GM12878 (cell line): ENCODE measurements around the gene NCAPD2. TPM values are rescaled to one million over a fixed set of nuclear protein-coding genes. Genes with fewer than 3 reads are reported as not detected.
A peak's percentile ranks its signal among the peaks of the same experiment; 100 is the strongest.

Experiments
- ATF2 ChIP-seq: IDR thresholded peaks from 2 replicates; pipeline ENCODE4 v1.6.1; 2012; ENCODE audit warnings: low read length, inconsistent platforms
- CBX5 ChIP-seq: sonication (generic); IDR thresholded peaks from 2 replicates; pipeline ENCODE4 v1.6.1; 2016; ENCODE audit warnings: low read depth, moderate library complexity, mild to moderate bottlenecking, inconsistent platforms
- DPF2 ChIP-seq: fragments of 450-650 bp; IDR thresholded peaks from 2 replicates; pipeline ENCODE4 v1.6.1; 2017; ENCODE audit warnings: mild to moderate bottlenecking
- E2F8 ChIP-seq: fragments of 450-650 bp; IDR thresholded peaks from 2 replicates; pipeline ENCODE4 v1.6.1; 2018; ENCODE audit warnings: mild to moderate bottlenecking, low read depth, moderate library complexity; ENCODE audit not compliant: partially characterized antibody
- IKZF2 ChIP-seq, 2 experiments: fragments of 450-650 bp; IDR thresholded peaks; 2 replicates each; pipeline ENCODE4 v1.6.1; 2017; ENCODE audit warnings: mild to moderate bottlenecking in 2 of 2, moderate library complexity in 2 of 2
- IRF4 ChIP-seq: IDR thresholded peaks from 2 replicates; pipeline ENCODE4 v1.6.1; 2011; ENCODE audit warnings: low read depth, low read length
- KAT2A ChIP-seq: conservative IDR thresholded peaks from 2 replicates; pipeline ENCODE4 v1.6.1; 2011; ENCODE audit warnings: low read depth, low read length; ENCODE audit not compliant: control insufficient read depth
- KLF5 ChIP-seq: fragments of 450-650 bp; IDR thresholded peaks from 2 replicates; pipeline ENCODE4 v1.6.1; 2014; ENCODE audit warnings: mild to moderate bottlenecking; ENCODE audit not compliant: partially characterized antibody
- MTA3 ChIP-seq: IDR thresholded peaks from 2 replicates; pipeline ENCODE4 v1.6.1; 2012; ENCODE audit warnings: low read length, inconsistent platforms, borderline replicate concordance
- MYC ChIP-seq: IDR thresholded peaks from 2 replicates; pipeline ENCODE4 v1.6.1; 2011; ENCODE audit warnings: mild to moderate bottlenecking, low read length, moderate library complexity, inconsistent platforms; ENCODE audit not compliant: insufficient read depth, insufficient replicate concordance, insufficient read length, severe bottlenecking
- RAD21 ChIP-seq: IDR thresholded peaks from 2 replicates; pipeline ENCODE4 v1.6.1; 2011; ENCODE audit warnings: mild to moderate bottlenecking, low read depth, low read length, moderate library complexity; ENCODE audit not compliant: insufficient read depth
- RCOR1 ChIP-seq: conservative IDR thresholded peaks from 2 replicates; pipeline ENCODE4 v1.6.1; 2012; ENCODE audit warnings: low read depth, low read length, improper control_type of control experiment
- SMARCA5 ChIP-seq: fragments of 450-650 bp; IDR thresholded peaks from 2 replicates; pipeline ENCODE4 v1.6.1; 2017; ENCODE audit warnings: mild to moderate bottlenecking
- SMC3 ChIP-seq: IDR thresholded peaks from 2 replicates; pipeline ENCODE4 v1.6.1; 2011; ENCODE audit warnings: low read length, improper control_type of control experiment, borderline replicate concordance
- SPI1 ChIP-seq: IDR thresholded peaks from 2 replicates; pipeline ENCODE4 v1.6.1; 2011; ENCODE audit warnings: low read depth, mild to moderate bottlenecking, low read length, moderate library complexity, borderline replicate concordance; ENCODE audit not compliant: insufficient read depth
- STAT3 ChIP-seq: IDR thresholded peaks from 2 replicates; pipeline ENCODE4 v1.6.1; 2011; ENCODE audit warnings: low read depth, low read length, improper control_type of control experiment
- TARDBP ChIP-seq: IDR thresholded peaks from 2 replicates; pipeline ENCODE4 v1.6.1; 2016; ENCODE audit warnings: borderline replicate concordance
- TBL1XR1 ChIP-seq: IDR thresholded peaks from 2 replicates; pipeline ENCODE4 v1.6.1; 2012; ENCODE audit warnings: low read depth, low read length, improper control_type of control experiment
- ZNF217 ChIP-seq: fragments of 450-650 bp; IDR thresholded peaks from 2 replicates; pipeline ENCODE4 v1.6.1; 2017; ENCODE audit warnings: antibody characterized with exemption, mild to moderate bottlenecking
- ZNF24 ChIP-seq: fragments of 450-650 bp; IDR thresholded peaks from 2 replicates; pipeline ENCODE4 v1.6.1; 2017; ENCODE audit warnings: antibody characterized with exemption, mild to moderate bottlenecking
- polyA plus RNA-seq, 11 experiments: library from polyadenylated mRNA; depleted of rRNA in 4 of 11; unstranded in 6 of 11; stranded (reverse) in 5 of 11; fragments of >200 nt; fragmentation: Nextera tagmentation in 4 of 11; fragmentation: Illumina TruSeq in 1 of 11; extraction: Ambion mirVana in 4 of 11; extraction: Trizol in 1 of 11; gene quantifications; 1 replicate in 1 of 11; 2 replicates in 10 of 11; pipeline versions ENCODE4 v1.2.1 to v1.2.3, GENCODE V29; 2011 to 2016; ENCODE audit warnings: inconsistent platforms in 2 of 11, missing spikeins in 2 of 11, low read depth in 1 of 11
- total RNA-seq, 4 experiments: library from RNA; depleted of rRNA in 3 of 4; stranded (reverse); fragments of >200 nt in 3 of 4; fragmentation: Illumina TruSeq in 1 of 4; extraction: Trizol in 1 of 4; gene quantifications; 2 replicates each; pipeline versions ENCODE4 v1.2.1 to v1.2.3, GENCODE V29; 2013 to 2021
- TF ChIP-seq, protein P1 (sequence below): fragments of 150-350 bp; IDR thresholded peaks from 2 replicates; pipeline ENCODE4 v1.6.1; 2014; ENCODE audit warnings: mild to moderate bottlenecking, low read depth, low read length

The NCAPD2 gene
- total and polyA plus RNA-seq, 10 of the 15 experiments (the other 5 are each of a cell fraction or from before 2014, with no cell fraction given), result 24.2 to 160 (median 110) TPM

DNA sequence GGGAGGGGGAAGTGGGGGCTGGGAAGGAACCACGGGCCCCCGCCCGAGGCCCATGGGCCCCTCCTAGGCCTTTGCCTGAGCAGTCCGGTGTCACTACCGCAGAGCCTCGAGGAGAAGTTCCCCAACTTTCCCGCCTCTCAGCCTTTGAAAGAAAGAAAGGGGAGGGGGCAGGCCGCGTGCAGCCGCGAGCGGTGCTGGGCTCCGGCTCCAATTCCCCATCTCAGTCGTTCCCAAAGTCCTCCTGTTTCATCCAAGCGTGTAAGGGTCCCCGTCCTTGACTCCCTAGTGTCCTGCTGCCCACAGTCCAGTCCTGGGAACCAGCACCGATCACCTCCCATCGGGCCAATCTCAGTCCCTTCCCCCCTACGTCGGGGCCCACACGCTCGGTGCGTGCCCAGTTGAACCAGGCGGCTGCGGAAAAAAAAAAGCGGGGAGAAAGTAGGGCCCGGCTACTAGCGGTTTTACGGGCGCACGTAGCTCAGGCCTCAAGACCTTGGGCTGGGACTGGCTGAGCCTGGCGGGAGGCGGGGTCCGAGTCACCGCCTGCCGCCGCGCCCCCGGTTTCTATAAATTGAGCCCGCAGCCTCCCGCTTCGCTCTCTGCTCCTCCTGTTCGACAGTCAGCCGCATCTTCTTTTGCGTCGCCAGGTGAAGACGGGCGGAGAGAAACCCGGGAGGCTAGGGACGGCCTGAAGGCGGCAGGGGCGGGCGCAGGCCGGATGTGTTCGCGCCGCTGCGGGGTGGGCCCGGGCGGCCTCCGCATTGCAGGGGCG is 40.2 kb downstream of the NCAPD2 start, which contains the start of gene GAPDH (continued):
- TF ChIP-seq E2F8, result peak; percentile 77
- TF ChIP-seq ATF2, result no peak
- no peak for TF ChIP-seq SMC3
- TF ChIP-seq, protein P1, sequence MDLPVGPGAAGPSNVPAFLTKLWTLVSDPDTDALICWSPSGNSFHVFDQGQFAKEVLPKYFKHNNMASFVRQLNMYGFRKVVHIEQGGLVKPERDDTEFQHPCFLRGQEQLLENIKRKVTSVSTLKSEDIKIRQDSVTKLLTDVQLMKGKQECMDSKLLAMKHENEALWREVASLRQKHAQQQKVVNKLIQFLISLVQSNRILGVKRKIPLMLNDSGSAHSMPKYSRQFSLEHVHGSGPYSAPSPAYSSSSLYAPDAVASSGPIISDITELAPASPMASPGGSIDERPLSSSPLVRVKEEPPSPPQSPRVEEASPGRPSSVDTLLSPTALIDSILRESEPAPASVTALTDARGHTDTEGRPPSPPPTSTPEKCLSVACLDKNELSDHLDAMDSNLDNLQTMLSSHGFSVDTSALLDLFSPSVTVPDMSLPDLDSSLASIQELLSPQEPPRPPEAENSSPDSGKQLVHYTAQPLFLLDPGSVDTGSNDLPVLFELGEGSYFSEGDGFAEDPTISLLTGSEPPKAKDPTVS, result no peak
- TF ChIP-seq DPF2, result no peak; the same call in 1 of the 2 replicates
- peak; percentile 52; the same call in 1 of the 2 replicates for TF ChIP-seq TBL1XR1
- TF ChIP-seq STAT3, result no peak
- TF ChIP-seq IKZF2 (IDR thresholded peaks at IDR 0.05), result 0 out of 4 replicates have a peak, but pooled peaks have one; percentile 43
- TF ChIP-seq IRF4, result no peak
- no peak for TF ChIP-seq ZNF24
- 0 out of 2 replicates have a peak, but pooled peaks have one; percentile 8 for TF ChIP-seq RCOR1
- TF ChIP-seq TARDBP, result no peak
- no peak for TF ChIP-seq CBX5
- TF ChIP-seq MYC, result no peak
- TF ChIP-seq KLF5, result peak; percentile 61
- TF ChIP-seq SMARCA5, result peak; percentile 23; the same call in 1 of the 2 replicates
- TF ChIP-seq KAT2A, result no peak
- TF ChIP-seq SPI1, result no peak; the same call in 1 of the 2 replicates
- peak; percentile 38; the same call in 1 of the 2 replicates for TF ChIP-seq ZNF217
- TF ChIP-seq RAD21, result no peak
- no peak for TF ChIP-seq MTA3
